GM12801 (cell line): Measurements from ENCODE around the gene HMCES.

Source experiments
- TF ChIP-seq, protein P1 (sequence below): IDR thresholded peaks from one replicate; pipeline ENCODE4 v1.5.1; 2011; ENCODE audit warnings: control low read depth; ENCODE audit not compliant: insufficient read length; ENCODE audit errors: extremely low read depth

The HMCES gene

GRCh38 chr3:129313665-129314385 is 35.2 kb downstream of the HMCES start:
- TF ChIP-seq, protein P1, sequence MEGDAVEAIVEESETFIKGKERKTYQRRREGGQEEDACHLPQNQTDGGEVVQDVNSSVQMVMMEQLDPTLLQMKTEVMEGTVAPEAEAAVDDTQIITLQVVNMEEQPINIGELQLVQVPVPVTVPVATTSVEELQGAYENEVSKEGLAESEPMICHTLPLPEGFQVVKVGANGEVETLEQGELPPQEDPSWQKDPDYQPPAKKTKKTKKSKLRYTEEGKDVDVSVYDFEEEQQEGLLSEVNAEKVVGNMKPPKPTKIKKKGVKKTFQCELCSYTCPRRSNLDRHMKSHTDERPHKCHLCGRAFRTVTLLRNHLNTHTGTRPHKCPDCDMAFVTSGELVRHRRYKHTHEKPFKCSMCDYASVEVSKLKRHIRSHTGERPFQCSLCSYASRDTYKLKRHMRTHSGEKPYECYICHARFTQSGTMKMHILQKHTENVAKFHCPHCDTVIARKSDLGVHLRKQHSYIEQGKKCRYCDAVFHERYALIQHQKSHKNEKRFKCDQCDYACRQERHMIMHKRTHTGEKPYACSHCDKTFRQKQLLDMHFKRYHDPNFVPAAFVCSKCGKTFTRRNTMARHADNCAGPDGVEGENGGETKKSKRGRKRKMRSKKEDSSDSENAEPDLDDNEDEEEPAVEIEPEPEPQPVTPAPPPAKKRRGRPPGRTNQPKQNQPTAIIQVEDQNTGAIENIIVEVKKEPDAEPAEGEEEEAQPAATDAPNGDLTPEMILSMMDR = no peak

DNA sequence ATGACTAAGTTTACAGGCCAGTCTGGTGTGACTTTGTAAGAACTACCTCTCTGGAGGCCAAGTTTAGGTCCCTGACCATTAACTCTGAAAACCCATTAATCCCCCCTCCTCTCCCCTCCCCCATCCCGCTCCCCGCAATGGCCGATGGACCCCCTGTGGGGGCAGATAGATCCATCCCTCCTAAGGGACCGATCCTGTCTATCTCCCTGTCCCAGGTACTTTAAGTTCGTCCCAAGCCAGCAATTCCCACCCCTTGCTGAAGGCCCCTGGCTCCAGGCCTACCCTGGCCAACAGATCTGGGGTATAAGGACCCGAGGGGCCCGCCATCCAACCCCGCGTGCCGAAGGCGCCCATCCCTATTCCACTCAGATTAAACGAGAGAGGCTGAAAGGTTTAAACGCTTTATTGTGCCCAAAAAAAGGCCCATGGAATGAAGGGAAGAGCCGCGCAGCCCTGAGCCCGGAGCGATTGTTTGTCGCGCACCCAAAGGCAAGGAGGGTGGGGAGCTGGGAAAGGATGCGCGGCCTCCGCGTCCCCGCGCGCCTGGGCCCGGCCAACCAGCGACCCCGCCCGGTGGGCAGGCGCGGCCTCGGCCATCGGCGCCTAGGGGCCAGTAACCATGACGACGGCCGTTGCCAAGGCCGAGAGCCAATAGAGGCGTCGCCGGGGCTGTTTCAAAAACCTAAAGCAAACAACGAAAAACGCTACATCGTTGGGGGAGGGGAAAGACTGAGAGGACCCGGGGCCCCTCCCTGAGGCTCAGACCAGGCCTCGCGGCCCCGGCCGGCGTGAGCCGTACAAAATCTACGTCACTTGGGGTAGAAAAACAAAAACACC is 35.9 kb downstream of the HMCES start:
- TF ChIP-seq, protein P1 = no peak

GRCh38 chr3:129315223-129315997 is 36.7 kb downstream of the HMCES start:
- TF ChIP-seq, protein P1 = no peak

DNA sequence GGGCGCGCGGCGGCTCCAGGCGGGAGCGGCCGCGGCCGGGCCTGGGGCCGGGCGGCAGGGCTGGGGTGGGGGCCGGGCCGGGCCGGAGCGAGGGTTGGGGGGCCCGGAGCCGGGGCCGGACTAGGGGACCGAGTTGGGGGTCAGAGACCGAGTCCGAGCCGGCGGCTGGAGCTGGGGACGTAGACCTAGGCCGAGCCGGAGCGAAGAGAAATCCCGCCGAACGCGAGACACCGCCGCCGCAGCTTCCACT is 37.3 kb downstream of the HMCES start:
- TF ChIP-seq, protein P1 = no peak

GRCh38 chr3:129316248-129317013 is 37.8 kb downstream of the HMCES start:
- TF ChIP-seq, protein P1 = no peak

DNA sequence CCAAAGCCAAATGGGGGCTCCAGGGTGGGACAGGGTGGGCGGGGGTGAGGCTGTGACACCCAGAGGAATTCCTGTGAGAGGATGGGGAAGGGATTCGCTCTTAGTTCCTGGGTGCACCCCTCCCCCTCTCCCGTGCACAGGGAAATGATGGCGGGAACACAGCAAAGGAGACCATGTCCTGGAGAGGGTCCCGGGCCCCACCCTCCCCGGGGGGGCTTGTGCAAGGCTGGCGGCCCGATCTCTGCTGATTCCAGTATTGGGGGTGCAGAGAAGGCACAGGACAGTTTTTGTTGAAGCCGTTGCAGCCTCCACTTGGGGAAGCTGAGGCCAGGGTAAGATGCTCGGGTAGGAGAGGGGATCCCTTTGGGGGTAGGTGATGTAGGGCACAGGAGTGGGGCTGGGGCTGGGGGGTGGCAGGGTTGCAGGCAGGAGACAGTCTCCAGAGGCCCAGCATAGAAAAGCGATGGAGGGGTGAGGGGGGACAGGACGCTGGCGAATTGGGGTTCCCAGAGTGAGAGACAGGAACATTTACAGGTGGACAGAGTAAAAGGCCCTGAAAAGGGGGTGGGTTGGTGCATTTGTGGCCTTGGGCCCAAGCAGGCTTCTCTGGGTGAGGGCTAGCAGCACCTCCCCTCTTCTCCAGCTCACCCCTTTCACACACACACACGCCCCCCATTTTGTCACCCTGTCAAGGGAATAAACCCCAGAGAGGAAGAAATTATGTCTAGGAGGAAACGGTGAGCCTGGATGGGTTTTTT is 38.5 kb downstream of the HMCES start:
- TF ChIP-seq, protein P1 = no peak
